Esophagus muscularis mucosa (tissue), 4 donors: ENCODE measurements around the gene MAEA. TPM values are rescaled to one million over a fixed set of nuclear protein-coding genes. Genes with fewer than 3 reads are reported as not detected.

Experiments
- DNase-seq: peaks from one replicate; pipeline ENCODE4 v3.0.0-alpha.2; 2017; ENCODE audit errors: extremely low spot score
- H3K27ac ChIP-seq, 4 donors: fragments of 200-600 bp; sonication (generic); replicated peaks in 1 of 4; 1 replicate in 3 of 4; 2 replicates in 1 of 4; pipeline ENCODE4 v1.5.1; 2016 to 2019; ENCODE audit warnings: mild to moderate bottlenecking in 1 of 4
- H3K27me3 ChIP-seq, 4 donors: fragments of 200-600 bp; sonication (generic); one replicate each; pipeline versions ENCODE4 v1.5.1 to v1.6.0; 2016 to 2019
- H3K36me3 ChIP-seq, 4 donors: fragments of 200-600 bp; sonication (generic); one replicate each; pipeline ENCODE4 v1.5.1; 2016 to 2019
- H3K4me1 ChIP-seq, 4 donors: fragments of 200-600 bp; sonication (generic); one replicate each; pipeline ENCODE4 v1.5.1; 2016 to 2019
- H3K4me3 ChIP-seq, 4 donors: fragments of 200-600 bp; sonication (generic); 1 replicate in 2 of 4; 2 replicates in 2 of 4; pipeline ENCODE4 v1.5.1; 2016 to 2019; ENCODE audit warnings: mild to moderate bottlenecking in 4 of 4, moderate library complexity in 1 of 4
- H3K9me3 ChIP-seq, 4 donors: fragments of 200-600 bp; sonication (generic); 1 replicate in 3 of 4; 2 replicates in 1 of 4; pipeline ENCODE4 v1.5.1; 2016 to 2019
- EP300 ChIP-seq: sonication (generic); formaldehyde crosslinking; IDR thresholded peaks from one replicate; pipeline ENCODE4 v1.6.1; 2017; ENCODE audit warnings: antibody characterized with exemption
- POLR2A ChIP-seq: fragments of 450-650 bp; IDR thresholded peaks from one replicate; pipeline ENCODE4 v1.6.1; 2017; ENCODE audit warnings: antibody characterized with exemption, moderate library complexity, mild to moderate bottlenecking, low read depth
- POLR2AphosphoS5 ChIP-seq, 2 donors: sonication (generic); formaldehyde crosslinking; IDR thresholded peaks; one replicate each; pipeline ENCODE4 v1.6.1; 2017; ENCODE audit warnings: antibody characterized with exemption in 2 of 2
- WGBS: methylation state at CpG from one replicate; pipeline ENCODE4 v1.1.5; 2018; 5-methylcytosine and 5-hydroxymethylcytosine counted together
- intact Hi-C: fragments of 100-400 bp; cut with DNase I; formaldehyde crosslinking; loops from one replicate; pipeline ENCODE4 v1.15.1; 2023
- total RNA-seq, 4 donors: library from RNA; depleted of rRNA; stranded (reverse); fragments of >200 nt; gene quantifications; one replicate each; pipeline versions ENCODE4 v1.1.0 to v1.2.1, GENCODE V29; 2016
- TF ChIP-seq, protein P1 (sequence below), 3 experiments: fragments of 200-600 bp in 2 of 3; fragments of 450-650 bp in 1 of 3; sonication (generic) in 2 of 3; IDR thresholded peaks; one replicate each; pipeline ENCODE4 v1.5.1; 2017 to 2019; ENCODE audit warnings: antibody characterized with exemption in 3 of 3, mild to moderate bottlenecking in 2 of 3, moderate library complexity in 1 of 3

MAEA gene
- total RNA-seq, 4 donors from 2014 or later = 54.5 to 63.1 (median 59.8) TPM

DNA sequence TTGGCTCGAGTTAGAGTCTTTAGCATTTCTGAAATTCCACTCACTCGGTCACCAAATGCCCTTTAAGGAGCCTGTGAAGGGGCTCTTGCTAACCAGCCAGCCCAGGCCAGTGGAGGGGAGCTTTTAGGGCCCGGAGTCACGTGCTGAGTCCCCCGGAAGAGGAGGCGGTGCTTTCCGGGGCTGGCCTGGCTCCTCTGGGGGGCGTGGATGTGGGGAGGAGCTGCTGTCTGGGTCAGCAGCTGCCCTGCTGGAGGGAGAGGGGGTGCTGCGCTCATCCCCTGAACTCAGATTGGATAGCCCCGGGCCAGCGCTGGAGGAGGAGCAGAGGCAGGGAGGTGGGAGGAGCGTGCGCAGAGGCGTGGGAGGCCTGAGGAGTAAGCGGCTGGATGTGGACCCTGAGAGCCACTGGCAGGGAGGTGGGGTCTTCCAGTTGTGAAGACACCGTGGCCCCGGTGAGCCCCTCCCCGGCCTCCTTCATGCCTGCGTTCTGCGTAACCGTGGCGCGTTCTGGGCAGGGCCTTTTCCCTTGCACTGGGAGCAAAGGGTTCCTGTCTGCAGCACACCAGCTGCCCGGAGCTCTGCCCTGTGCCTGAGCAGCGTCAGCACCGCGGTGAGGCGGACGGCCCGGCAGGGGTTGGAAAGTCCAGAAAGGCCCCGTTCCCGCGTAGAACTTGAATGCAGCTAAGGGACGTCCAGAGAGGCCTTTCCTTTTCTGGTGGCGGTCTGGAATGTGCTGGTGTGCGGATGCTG lies 19.7 kb downstream of the MAEA start:
- Histone ChIP-seq H3K27me3 (no peaks in the 10 kb centered on the region), H3K4me1 (peaks cover 32 to 53% (median 44%) of the 10 kb centered on the region in 4 donors), H3K27ac (peak overlapping the region; percentile 65 to 84 (median 76)), H3K9me3 (no peaks in the 10 kb centered on the region), H3K36me3 (peaks cover 14 to 46% (median 39%) of the 10 kb centered on the region in 4 donors), H3K4me3 (peak overlapping the region; percentile 53 to 57 (median 56))
- peak; percentile 98 for DNase-seq
- intact Hi-C loops = loop anchor here (1.0 to 5.0 kb wide), 3 partner anchors 20 to 57 kb away; partner anchors contain the start of genes MAEA and UVSSA
- TF ChIP-seq POLR2AphosphoS5 (IDR thresholded peaks at IDR 0.05) (peak; percentile 36 to 79), EP300 (no peak)
- TF ChIP-seq, protein P1, sequence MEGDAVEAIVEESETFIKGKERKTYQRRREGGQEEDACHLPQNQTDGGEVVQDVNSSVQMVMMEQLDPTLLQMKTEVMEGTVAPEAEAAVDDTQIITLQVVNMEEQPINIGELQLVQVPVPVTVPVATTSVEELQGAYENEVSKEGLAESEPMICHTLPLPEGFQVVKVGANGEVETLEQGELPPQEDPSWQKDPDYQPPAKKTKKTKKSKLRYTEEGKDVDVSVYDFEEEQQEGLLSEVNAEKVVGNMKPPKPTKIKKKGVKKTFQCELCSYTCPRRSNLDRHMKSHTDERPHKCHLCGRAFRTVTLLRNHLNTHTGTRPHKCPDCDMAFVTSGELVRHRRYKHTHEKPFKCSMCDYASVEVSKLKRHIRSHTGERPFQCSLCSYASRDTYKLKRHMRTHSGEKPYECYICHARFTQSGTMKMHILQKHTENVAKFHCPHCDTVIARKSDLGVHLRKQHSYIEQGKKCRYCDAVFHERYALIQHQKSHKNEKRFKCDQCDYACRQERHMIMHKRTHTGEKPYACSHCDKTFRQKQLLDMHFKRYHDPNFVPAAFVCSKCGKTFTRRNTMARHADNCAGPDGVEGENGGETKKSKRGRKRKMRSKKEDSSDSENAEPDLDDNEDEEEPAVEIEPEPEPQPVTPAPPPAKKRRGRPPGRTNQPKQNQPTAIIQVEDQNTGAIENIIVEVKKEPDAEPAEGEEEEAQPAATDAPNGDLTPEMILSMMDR (IDR thresholded peaks at IDR 0.05) = peak in 1 of 3 experiments; percentile 18
- 1% methylated on average over 18 of the region's 36 CpGs for WGBS

DNA sequence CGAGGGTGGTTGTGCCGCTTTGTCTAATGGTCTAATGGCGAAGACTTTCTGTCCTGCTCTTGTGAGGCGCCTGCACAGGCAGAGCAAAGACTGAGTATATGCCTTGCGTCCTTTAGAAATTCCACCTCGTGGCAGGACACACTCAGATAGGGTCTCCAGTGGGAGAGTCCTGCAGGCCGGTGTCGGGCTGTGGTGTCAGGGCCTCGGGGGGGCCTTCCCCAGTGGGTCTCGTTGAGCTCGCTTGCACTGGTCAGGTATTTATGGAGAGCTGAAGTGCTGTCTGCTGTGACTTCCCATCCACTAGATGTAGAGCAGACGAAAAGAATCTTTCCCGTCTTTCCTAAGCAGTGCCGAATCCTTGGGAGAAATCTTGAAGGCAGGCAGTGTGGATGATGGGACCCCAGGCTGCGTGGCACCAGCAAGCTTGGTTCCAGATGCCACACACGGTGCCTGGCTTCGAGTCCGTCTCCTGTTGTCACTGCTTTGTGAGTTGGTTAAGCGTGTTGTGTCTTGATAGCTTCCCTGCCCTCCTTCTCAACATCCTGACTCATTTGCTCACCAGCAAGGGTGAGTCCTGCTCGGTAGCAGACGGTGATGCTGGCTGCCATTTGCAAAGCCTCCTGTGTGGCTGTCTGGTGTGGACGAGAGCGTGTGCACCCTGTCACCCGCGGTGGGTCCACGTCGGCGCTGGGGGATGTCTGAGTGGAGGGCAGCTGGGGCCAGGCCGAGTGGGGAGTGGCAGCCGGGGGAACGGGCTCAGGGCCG lies 20.5 kb downstream of the MAEA start:
- H3K27ac ChIP-seq = peak overlapping the region; percentile 65 to 84 (median 76)
- TF ChIP-seq EP300 = no peak
- no peak for TF ChIP-seq POLR2AphosphoS5 (IDR thresholded peaks at IDR 0.05)
- TF ChIP-seq, protein P1 (IDR thresholded peaks at IDR 0.05) = no peak
- no peak for TF ChIP-seq POLR2A
- WGBS = 56% methylated on average over 12 of the region's 32 CpGs
- peaks cover 32 to 51% (median 44%) of the 10 kb centered on the region in 4 donors for H3K4me1 ChIP-seq
- no peaks in the 10 kb centered on the region for H3K9me3 ChIP-seq
- peaks cover 21 to 50% (median 44%) of the 10 kb centered on the region in 4 donors for H3K36me3 ChIP-seq
- DNase-seq = no peak
- peak overlapping the region; percentile 53 to 57 (median 56) for H3K4me3 ChIP-seq
- intact Hi-C loops = no loop called here
- no peaks in the 10 kb centered on the region for H3K27me3 ChIP-seq

DNA sequence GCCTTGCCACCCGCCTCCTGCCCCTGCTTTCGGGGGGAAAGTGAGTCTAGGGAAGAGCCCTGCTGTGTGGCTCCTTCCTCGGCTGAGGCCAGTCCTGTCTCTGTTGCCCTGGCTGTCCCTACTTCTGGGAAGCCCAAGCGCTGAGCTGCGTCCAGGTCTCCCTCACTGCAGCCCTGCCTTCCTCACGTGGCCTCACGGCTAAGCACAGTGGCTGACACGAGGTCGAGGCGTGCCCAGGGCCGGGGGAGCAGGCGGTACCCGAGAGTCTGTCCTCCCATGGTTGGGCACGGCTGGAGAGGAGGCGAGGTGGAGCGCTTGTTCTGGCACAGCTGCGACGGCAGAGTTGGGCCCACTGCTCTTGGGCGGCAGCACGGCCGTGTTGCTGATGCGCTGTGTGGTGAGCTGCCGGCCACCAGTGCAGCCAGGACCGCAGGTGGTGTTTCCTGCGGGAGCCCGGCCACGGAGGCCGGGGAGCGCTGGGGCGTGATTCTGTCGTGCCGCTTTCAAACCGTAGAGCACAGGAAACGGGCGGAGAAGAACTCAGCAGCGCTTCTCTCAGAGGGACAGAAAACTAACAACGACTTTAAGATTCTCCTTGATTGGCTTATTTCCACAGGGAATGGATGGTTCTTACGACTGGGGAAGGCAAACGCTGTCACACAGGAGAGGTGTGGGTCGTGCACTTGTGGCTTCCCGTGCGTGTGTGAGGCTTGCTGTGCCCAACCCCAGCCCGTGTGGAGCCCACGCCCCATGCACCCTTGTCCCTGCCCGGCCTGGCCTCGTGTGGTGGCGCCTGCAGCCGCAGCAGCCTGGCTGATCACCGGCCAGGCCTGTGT lies 21.3 kb downstream of the MAEA start:
- H3K27me3 ChIP-seq = no peaks in the 10 kb centered on the region
- H3K27ac ChIP-seq = peak overlapping the region; percentile 65 to 84 (median 76)
- DNase-seq = no peak
- peaks cover 27 to 50% (median 44%) of the 10 kb centered on the region in 4 donors for H3K36me3 ChIP-seq
- 87% methylated on average over 44 of the region's 49 CpGs for WGBS
- no peaks in the 10 kb centered on the region for H3K9me3 ChIP-seq
- TF ChIP-seq EP300 (no peak), POLR2A (no peak), POLR2AphosphoS5 (IDR thresholded peaks at IDR 0.05) (no peak)
- TF ChIP-seq, protein P1 (IDR thresholded peaks at IDR 0.05) = no peak
- H3K4me3 ChIP-seq = peak overlapping the region in 1 of 4 donors; percentile 56
- intact Hi-C loops = no loop called here
- H3K4me1 ChIP-seq = peaks cover 32 to 47% (median 41%) of the 10 kb centered on the region in 4 donors

DNA sequence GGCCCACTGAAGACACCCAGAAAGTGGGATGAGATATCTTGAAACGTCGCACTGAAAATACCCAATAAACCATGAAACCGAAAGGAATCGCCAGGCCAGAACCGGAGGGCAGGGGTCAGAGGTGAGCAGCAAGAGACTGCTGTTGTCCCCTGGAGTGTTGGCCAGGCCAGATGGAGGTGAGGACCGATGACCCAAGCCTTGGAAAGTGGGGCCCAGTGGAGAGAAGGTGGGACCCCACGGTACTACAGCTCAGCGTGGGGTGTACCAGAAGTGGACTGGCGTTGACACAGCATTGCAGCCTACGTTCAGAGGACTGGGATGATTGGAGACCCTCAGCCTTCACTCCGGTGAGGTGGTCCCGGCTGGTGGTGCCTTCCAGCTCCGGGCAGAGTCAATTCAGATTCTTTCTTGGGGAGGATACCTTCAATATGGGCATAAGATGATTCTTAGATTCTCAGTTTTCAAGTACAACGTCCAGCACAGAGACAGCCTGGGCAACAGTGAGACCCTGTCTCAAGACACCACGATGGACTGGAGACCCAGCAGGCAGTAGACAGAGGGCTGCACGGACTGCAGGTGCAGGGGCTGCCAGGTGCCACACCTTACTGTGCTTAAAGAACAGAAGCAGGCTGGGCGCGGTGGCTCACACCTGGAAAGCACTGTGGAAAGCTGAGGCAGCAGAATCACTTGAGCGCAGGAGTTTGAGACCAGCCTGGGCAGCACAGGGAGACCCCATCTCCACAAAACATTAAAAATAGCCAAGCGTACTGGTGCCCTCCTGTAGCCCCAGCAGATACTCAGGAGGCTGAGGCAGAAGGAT lies 23.3 kb downstream of the MAEA start:
- Histone ChIP-seq H3K27me3 (no peaks in the 10 kb centered on the region), H3K4me1 (peaks cover 32 to 41% (median 37%) of the 10 kb centered on the region in 4 donors), H3K36me3 (peaks cover 44 to 66% (median 61%) of the 10 kb centered on the region in 4 donors), H3K4me3 (no peak overlapping the region), H3K27ac (no peak overlapping the region), H3K9me3 (no peaks in the 10 kb centered on the region)
- 93% methylated on average over 19 of the region's 20 CpGs for WGBS
- intact Hi-C loops = no loop called here
- DNase-seq = no peak
- TF ChIP-seq POLR2AphosphoS5 (IDR thresholded peaks at IDR 0.05) = no peak
